PFSK-1 (cell line): Measurements from ENCODE around the gene ULK3.

Experiments
- POLR2AphosphoS5 ChIP-seq: IDR thresholded peaks from 2 replicates; pipeline ENCODE4 v1.6.1; 2012; ENCODE audit warnings: low read depth, mild to moderate bottlenecking, control low read depth, low read length, moderate library complexity
- TAF1 ChIP-seq: IDR thresholded peaks from 2 replicates; pipeline ENCODE4 v1.6.1; 2012; ENCODE audit warnings: low read length, control low read depth, borderline replicate concordance; ENCODE audit not compliant: insufficient read depth

DNA sequence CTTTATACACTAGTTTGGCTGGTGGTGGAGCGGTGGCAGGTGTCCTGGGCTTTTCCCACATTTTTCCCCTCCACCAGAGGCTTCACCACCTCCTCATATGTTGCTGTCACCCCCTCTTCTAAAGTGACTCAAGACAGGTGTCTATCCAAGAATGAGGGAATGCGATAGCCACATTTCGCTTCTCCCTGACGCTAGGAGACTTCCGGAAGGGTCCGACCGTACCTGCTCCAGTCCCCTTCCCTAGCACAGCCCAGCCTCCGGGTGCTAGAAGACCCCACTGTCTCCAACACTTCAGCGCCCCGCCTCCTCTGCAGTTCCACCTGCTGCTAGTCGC lies 29.7 kb upstream of the ULK3 start:
- TF ChIP-seq TAF1: no peak
- no peak for TF ChIP-seq POLR2AphosphoS5
